Parathyroid adenoma (tissue), 2 donors: ENCODE measurements around the gene UGT1A9.

Source experiments
- H2AFZ ChIP-seq: fragments of 300-600 bp; sonication (generic); one replicate; pipeline ENCODE4 v1.7.0; 2017; ENCODE audit warnings: antibody characterized with exemption, mild to moderate bottlenecking
- H3K27ac ChIP-seq: fragments of 300-600 bp; sonication (generic); one replicate; pipeline ENCODE4 v1.7.0; 2017
- H3K27me3 ChIP-seq: fragments of 300-600 bp; sonication (generic); one replicate; pipeline ENCODE4 v1.7.0; 2017; ENCODE audit warnings: low read length; ENCODE audit not compliant: control insufficient read depth, insufficient read depth
- H3K36me3 ChIP-seq: fragments of 300-600 bp; sonication (generic); one replicate; pipeline ENCODE4 v1.7.0; 2017; ENCODE audit warnings: low read length; ENCODE audit not compliant: control insufficient read depth, insufficient read depth
- H3K4me1 ChIP-seq: fragments of 300-600 bp; sonication (generic); one replicate; pipeline ENCODE4 v1.7.0; 2017; ENCODE audit warnings: control low read depth
- H3K4me2 ChIP-seq: fragments of 300-600 bp; sonication (generic); one replicate; pipeline ENCODE4 v1.7.0; 2017; ENCODE audit warnings: low read length
- H3K4me3 ChIP-seq: fragments of 300-600 bp; sonication (generic); one replicate; pipeline ENCODE4 v1.7.0; 2017; ENCODE audit warnings: low read depth, low read length
- H3K79me2 ChIP-seq: fragments of 300-600 bp; sonication (generic); one replicate; pipeline ENCODE4 v1.7.0; 2017; ENCODE audit warnings: control low read depth
- H3K9ac ChIP-seq: fragments of 300-600 bp; sonication (generic); one replicate; pipeline ENCODE4 v1.7.0; 2017; ENCODE audit warnings: mild to moderate bottlenecking
- H3K9me3 ChIP-seq: fragments of 300-600 bp; sonication (generic); one replicate; pipeline ENCODE4 v1.7.0; 2017; ENCODE audit warnings: low read length; ENCODE audit not compliant: control insufficient read depth
- CTCF ChIP-seq: fragments of 300-600 bp; sonication (generic); IDR thresholded peaks from one replicate; pipeline ENCODE4 v1.7.0; 2017; ENCODE audit warnings: antibody characterized with exemption, mild to moderate bottlenecking
- donor health status: primary hyperparathyroidism.

Gene UGT1A9

GRCh38 chr2:233801357-233802131 is 129.8 kb downstream of the UGT1A9 start:
- no peak for TF ChIP-seq CTCF
- H3K9ac ChIP-seq: no peak overlapping the region

DNA sequence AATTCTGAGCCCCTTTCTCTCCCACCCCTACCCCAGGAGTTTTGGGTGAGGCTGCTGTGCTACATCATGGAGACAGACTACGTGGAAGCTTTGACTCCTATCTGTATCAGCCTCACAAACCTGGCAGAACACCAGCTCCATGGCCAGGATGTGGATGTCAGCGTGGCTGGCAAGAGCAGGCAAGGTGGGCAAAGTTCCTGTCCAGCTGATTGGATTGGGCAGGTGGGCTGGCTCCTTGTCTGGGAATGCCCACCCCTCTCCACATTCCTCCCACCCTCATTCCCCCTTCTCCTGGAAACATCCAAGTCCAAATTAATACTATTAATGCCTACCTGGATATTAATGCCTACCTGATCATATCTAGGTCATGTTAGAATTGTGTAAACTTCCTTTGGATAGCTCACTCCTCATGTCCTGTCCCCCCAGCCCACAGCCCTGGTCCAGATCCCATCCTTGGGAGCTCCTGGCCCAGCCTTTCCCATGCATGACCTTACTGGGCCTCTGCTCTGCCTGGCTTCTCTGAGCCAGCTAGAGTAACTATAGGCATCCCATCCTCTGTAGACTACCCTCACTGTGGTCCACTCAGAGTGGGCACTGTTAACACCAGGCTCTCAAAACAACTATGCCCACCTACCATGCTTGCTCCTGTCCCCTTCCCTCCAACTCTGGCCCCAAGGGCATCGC is 130.6 kb downstream of the UGT1A9 start:
- Histone ChIP-seq H2AFZ (no peak overlapping the region), H3K4me3 (no peak overlapping the region), H3K4me1 (no peaks in the 10 kb centered on the region), H3K79me2 (no peaks in the 10 kb centered on the region), H3K9me3 (no peaks in the 10 kb centered on the region), H3K4me2 (no peak overlapping the region), H3K36me3 (no peaks in the 10 kb centered on the region), H3K9ac (no peak overlapping the region), H3K27ac (no peak overlapping the region), H3K27me3 (no peaks in the 10 kb centered on the region)
- TF ChIP-seq CTCF: no peak

More at GRCh38 chr2:233801357-233802131, 129.8 kb downstream of the UGT1A9 start:
- Histone ChIP-seq H2AFZ (no peak overlapping the region), H3K4me1 (no peaks in the 10 kb centered on the region), H3K27me3 (no peaks in the 10 kb centered on the region), H3K4me3 (no peak overlapping the region), H3K9me3 (no peaks in the 10 kb centered on the region), H3K27ac (no peak overlapping the region), H3K4me2 (no peak overlapping the region), H3K79me2 (no peaks in the 10 kb centered on the region), H3K36me3 (no peaks in the 10 kb centered on the region)

GRCh38 chr2:233803292-233803911 is 131.7 kb downstream of the UGT1A9 start:
- no peak overlapping the region for H2AFZ ChIP-seq
- H3K4me2 ChIP-seq: no peak overlapping the region
- H3K36me3 ChIP-seq: no peaks in the 10 kb centered on the region
- H3K4me3 ChIP-seq: no peak overlapping the region
- TF ChIP-seq CTCF: no peak
- no peak overlapping the region for H3K27ac ChIP-seq
- H3K9ac ChIP-seq: no peak overlapping the region
- no peaks in the 10 kb centered on the region for H3K9me3 ChIP-seq
- no peaks in the 10 kb centered on the region for H3K27me3 ChIP-seq
- H3K79me2 ChIP-seq: no peaks in the 10 kb centered on the region
- H3K4me1 ChIP-seq: no peaks in the 10 kb centered on the region

DNA sequence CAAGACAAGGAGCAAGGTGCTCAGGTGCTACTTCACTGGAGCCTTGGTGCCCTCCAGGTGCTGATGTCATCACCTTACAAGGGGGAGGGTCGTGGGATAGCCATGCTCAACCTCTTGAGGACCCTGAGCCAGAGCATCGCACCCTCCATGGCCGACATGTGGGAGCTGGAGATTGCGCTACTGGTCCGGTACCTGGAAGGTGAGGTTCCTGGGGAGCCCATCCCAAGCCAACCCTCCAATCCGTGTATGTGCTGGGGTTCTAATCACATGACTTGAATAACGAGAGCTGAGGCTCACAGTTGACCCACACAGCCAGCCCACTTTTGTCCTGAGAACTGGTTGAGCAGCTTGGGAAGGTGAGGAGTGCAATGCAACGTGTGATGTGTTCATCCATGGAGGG is 132.3 kb downstream of the UGT1A9 start:
- Histone ChIP-seq H3K4me2 (no peak overlapping the region), H3K27ac (no peak overlapping the region), H3K27me3 (no peaks in the 10 kb centered on the region), H3K9me3 (no peaks in the 10 kb centered on the region), H3K36me3 (no peaks in the 10 kb centered on the region), H3K4me1 (no peaks in the 10 kb centered on the region), H3K4me3 (no peak overlapping the region), H3K79me2 (no peaks in the 10 kb centered on the region), H2AFZ (no peak overlapping the region), H3K9ac (no peak overlapping the region)
- TF ChIP-seq CTCF: no peak
